GM12801 (cell line): ENCODE results near the gene ITGA11.

Experiments used
- CTCF ChIP-seq: IDR thresholded peaks from one replicate; pipeline ENCODE4 v1.5.1; 2011; ENCODE audit warnings: control low read depth; ENCODE audit not compliant: insufficient read length; ENCODE audit errors: extremely low read depth

Gene ITGA11

GRCh38 chr15:68421798-68422402 is 10.1 kb downstream of the ITGA11 start:
- no peak for TF ChIP-seq CTCF

- TF ChIP-seq CTCF, result no peak
Measured at GRCh38 chr15:68421115-68421551, 10.8 kb downstream of the ITGA11 start.

GRCh38 chr15:68420186-68420684 is 11.7 kb downstream of the ITGA11 start:
- no peak for TF ChIP-seq CTCF

GRCh38 chr15:68419301-68420175 is 12.4 kb downstream of the ITGA11 start:
- no peak for TF ChIP-seq CTCF

- no peak for TF ChIP-seq CTCF
Measured at GRCh38 chr15:68418611-68419161, 13.3 kb downstream of the ITGA11 start.

- TF ChIP-seq CTCF, result no peak
Measured at GRCh38 chr15:68417897-68418296, 14.1 kb downstream of the ITGA11 start.

GRCh38 chr15:68417051-68417450 is 14.9 kb downstream of the ITGA11 start:
- TF ChIP-seq CTCF, result no peak
